GM18498 (cell line): Measurements from ENCODE around the gene PPM1M.

ENCODE experiments used
- ATAC-seq: cut with Tn5 transposase; IDR thresholded peaks from one replicate; pipeline ENCODE4 v1.9.1; 2021; ENCODE audit warnings: mild to moderate bottlenecking, moderate library complexity; ENCODE audit not compliant: unreplicated experiment

The PPM1M gene, protein sequence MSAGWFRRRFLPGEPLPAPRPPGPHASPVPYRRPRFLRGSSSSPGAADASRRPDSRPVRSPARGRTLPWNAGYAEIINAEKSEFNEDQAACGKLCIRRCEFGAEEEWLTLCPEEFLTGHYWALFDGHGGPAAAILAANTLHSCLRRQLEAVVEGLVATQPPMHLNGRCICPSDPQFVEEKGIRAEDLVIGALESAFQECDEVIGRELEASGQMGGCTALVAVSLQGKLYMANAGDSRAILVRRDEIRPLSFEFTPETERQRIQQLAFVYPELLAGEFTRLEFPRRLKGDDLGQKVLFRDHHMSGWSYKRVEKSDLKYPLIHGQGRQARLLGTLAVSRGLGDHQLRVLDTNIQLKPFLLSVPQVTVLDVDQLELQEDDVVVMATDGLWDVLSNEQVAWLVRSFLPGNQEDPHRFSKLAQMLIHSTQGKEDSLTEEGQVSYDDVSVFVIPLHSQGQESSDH

DNA sequence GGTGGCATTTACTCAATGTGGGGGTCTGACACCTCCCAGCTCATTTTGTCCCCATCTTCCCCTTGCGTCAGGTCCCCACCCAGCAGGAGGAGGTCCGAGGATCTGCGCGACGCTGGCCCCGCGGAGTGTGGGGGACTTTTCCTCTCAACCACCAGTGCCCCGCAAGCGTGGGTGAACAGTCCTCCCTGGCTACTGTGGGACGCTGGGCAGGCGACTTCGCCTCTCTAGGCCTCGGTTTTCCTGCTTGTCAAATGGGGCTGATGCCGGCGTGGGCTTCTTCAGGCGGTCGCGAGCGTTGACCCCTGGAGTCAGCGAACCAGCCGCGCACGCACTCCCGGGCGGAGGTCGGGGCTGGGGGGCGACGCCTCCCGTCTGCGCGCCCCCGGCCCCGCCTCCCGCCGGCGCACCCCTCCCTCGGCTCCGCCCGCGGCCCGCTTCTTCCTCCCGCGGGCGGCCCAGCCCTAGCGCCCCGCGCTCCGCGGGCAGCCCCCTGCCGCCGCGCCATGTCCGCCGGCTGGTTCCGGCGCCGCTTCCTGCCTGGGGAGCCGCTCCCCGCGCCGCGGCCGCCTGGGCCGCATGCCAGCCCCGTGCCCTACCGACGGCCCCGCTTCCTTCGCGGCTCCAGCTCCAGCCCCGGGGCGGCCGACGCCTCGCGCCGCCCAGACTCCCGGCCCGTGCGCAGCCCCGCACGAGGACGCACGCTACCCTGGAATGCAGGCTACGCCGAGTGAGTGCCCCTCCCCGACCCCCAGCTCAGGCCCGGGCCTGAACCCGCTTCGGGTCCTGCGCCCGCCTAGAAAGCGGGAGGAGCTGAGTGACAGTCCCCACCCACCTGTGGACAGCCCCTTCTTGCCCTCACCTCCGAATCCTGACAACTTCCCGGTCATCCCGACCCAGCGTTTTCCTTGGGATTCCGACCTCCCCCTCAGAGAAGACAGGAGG, at the start of gene PPM1M:
TSS of gene PPM1M (plus strand) at position 438 of the 942 bp plus-strand sequence. CDS start at position 504, 66 bp downstream.
- peak; percentile 52 for ATAC-seq

DNA sequence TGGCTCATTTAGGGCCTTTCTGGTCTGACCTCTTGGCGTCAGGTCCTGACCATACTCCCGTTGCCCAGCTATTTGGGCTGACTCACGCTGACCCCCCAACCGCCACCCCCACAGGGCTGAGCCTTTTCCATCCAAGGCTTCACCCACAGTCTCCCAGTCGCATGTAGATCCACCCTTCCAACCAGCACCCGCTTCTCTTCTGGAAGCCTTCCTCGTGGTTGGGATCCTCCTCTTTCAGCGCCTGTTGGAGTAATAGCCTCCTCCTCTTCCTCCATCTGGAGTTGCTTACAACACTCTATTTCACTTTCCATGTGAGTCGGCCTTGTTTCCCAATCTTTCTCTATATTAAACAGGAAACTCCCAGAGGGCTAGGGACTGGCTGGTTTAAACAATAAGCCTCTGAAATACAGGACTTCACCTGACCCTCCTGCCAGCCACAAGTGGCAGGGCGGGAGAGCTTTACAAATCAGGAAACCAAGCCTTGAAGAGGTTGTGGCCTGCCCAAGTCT, 49.7 kb upstream of the PPM1M start:
- no peak for ATAC-seq

DNA sequence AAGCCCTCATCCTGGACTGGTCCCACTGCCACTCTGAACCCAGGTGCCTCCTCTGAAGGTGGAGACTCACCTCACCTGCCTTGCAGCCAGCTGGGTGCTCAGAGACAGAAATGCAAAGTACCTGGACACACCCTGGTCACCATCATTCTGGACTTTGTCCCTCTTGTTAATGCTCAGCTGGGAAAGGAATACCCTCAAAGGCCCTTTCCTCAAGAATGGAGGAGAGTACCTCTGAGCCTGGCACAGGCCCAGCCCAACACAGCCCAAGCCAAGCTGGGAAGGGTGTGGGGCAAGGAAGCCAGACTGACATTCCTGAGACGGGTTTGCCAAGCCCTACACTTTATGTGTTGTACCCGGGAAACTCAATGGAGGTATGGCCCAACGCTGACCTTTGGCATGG, 48.6 kb upstream of the PPM1M start:
- ATAC-seq, result no peak

DNA sequence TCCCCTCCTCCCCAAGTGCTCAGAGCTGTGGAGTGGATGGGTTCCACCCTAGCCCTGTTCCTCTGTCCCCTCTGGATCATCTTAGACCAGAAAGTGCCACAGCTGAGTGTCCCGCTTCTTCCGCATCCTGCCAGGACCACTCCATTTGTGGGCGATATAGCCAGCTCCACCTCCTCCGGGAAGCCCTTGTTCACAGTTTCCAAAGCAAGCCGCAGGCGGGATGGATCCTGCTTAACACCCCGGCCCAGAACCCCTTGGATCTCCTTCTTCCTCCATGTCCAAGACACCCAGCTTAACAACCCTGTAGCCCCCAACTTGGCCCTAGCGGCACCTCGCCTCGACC, 48.1 kb upstream of the PPM1M start:
- ATAC-seq, result no peak

DNA sequence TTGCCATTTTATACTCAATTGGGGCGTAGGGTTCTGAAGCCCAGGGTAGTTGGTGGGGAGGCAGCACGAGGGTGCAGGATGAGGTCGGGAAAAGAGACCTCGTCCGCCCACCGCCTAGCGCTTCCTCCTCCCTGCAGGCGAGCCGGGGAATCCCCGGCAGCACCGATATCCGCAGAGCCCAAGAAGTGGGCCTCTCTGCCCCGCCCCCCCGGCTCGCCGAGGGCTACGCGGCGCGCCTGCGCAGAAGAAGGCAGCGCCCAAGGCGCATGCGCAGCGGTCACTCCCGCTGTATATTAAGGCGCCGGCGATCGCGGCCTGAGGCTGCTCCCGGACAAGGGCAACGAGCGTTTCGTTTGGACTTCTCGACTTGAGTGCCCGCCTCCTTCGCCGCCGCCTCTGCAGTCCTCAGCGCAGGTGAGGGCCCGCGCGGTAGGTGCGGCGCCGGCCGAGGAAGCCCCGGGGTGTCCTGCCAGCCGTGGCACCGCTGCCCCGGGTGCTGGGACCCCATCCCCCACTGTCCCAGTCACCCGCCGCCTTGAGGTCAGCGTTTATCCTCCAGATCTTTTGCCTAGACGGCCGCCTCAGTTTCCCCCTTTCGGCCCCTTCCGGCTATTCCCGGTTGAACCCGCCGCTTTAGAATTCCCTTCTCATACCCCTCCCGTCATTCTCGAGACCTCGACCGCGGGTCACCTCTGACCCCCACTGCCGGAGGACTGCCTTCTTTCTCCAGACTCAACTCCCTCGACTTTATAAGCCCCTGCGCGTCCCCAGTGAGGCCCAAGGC, 47.5 kb upstream of the PPM1M start, which contains the start of gene ALAS1:
TSS of gene ALAS1 (plus strand) at position 319 of the 784 bp plus-strand sequence. CDS start 1,082 bp downstream, outside the sequence.
- ATAC-seq, result peak; percentile 79

DNA sequence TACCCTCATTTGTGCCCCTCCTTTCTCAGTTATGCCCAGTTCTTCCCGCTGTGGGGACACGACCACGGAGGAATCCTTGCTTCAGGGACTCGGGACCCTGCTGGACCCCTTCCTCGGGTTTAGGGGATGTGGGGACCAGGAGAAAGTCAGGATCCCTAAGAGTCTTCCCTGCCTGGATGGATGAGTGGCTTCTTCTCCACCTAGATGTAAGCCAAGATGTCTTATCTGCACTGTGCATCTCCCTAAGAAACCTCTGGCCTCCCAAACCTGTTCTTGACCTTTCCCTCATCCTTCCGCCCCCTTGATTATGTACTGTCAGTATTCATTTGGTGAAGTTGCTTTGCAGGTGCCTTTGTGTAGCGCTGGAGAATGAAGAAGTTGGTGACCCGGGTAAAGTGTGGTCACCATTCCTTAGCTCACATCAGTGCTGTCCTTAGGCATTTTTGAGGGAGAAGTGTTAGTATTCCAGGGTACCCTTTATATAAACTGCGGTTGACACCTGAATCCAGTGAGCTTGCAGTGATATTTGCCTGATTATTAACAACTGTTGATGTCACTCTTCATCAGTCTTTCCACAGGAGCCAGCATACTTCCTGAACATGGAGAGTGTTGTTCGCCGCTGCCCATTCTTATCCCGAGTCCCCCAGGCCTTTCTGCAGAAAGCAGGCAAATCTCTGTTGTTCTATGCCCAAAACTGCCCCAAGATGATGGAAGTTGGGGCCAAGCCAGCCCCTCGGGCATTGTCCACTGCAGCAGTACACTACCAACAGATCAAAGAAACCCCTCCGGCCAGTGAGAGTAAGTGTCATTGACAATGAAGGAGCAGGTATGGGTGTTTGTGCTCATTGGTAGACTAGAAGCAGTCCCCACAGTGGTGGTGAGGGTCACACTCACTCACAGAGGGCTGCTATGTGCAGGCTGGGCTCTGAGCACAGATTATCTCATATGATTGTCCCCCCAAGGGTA, 46.6 kb upstream of the PPM1M start:
- ATAC-seq, result no peak

DNA sequence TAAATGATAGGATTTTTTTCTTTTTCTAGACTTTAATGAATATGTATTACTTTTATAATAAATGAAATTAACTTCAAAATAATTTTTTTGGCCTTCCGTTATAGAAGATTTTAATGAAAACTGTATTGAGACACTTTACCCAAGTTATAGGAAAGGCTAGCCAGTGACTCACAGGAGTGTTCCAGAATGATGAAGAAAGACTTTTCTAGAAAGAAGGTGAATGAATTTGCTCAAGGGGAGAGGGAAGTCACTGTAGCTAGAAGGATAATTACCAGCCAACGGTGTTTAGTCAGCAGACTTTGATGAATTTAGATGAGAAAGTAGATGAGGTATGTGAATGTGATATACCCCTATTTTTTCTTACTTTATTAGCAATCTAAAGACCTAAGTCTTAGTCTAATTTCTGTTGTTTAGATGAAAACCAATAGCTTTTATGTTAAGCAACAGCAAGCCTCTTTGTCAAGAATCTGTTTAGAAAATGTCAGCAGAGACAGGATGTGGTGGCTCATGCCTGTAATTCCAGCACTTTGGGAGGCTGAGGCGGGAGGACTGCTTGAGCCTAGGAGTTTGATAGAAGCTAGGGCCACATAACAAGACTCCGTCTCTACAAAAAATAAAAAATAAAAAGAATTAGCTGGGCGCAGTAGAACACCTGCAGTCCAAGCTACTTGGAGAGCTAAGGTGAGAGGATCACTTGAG, 44.4 kb upstream of the PPM1M start:
- no peak for ATAC-seq

DNA sequence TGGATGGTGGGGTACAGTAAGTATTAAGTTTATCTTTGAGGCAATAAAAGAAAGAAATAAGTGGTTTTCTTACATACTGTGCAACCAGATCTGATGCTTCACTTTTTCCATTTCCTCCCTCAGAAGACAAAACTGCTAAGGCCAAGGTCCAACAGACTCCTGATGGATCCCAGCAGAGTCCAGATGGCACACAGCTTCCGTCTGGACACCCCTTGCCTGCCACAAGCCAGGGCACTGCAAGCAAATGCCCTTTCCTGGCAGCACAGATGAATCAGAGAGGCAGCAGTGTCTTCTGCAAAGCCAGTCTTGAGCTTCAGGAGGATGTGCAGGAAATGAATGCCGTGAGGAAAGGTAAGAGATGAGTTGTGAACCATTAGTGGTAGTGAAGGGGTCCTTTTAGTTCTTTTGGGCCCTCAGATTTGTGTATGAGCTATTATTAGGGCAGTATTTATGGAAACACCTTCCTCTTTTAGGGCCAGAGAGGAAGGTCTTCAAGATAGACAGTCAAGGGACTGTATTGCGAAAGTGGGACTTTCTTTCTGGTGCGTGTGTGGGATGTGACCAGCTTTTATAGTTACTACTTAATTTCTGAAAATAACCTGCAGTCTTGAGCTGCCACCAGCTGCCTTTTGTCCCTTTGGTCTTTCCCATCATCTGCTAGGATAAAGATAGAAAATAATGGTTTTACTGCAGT, 43.0 kb upstream of the PPM1M start:
- ATAC-seq, result no peak

DNA sequence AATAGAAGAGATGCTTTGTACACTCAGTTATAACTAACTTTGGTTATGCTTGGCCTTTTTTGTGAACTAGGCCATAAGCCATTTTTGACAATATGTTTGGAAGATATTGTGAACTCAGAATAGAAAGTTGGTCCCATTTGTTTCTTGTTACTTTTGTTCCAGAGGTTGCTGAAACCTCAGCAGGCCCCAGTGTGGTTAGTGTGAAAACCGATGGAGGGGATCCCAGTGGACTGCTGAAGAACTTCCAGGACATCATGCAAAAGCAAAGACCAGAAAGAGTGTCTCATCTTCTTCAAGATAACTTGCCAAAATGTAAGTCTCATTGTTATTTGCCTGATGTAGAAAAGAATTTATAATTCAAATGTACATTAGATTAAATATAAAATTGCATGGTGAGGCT, 41.9 kb upstream of the PPM1M start:
- ATAC-seq, result no peak

DNA sequence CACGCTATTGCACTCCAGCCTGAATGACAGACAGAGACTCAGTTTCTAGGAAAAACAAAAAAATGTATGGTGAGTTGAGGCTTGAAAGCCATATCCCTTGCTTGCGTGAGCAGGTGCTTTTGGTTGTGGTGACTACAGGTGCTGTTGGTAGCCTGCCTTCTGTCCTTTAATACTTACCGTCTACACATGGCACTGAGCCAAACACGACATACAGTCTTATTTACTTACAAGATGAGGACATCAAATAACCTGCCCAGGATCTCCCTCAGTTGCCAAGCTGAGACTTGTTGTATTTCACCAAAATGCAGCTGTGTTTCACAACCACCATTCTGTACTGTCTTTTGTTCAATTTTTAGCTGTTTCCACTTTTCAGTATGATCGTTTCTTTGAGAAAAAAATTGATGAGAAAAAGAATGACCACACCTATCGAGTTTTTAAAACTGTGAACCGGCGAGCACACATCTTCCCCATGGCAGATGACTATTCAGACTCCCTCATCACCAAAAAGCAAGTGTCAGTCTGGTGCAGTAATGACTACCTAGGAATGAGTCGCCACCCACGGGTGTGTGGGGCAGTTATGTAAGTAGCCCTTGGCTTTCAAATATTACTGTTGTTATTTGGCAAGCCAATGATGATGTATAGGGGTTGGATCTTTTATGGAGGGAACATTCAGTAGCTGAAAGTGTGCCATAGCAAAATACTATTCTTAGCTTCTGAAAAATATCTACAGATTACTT, 41.1 kb upstream of the PPM1M start:
- no peak for ATAC-seq

DNA sequence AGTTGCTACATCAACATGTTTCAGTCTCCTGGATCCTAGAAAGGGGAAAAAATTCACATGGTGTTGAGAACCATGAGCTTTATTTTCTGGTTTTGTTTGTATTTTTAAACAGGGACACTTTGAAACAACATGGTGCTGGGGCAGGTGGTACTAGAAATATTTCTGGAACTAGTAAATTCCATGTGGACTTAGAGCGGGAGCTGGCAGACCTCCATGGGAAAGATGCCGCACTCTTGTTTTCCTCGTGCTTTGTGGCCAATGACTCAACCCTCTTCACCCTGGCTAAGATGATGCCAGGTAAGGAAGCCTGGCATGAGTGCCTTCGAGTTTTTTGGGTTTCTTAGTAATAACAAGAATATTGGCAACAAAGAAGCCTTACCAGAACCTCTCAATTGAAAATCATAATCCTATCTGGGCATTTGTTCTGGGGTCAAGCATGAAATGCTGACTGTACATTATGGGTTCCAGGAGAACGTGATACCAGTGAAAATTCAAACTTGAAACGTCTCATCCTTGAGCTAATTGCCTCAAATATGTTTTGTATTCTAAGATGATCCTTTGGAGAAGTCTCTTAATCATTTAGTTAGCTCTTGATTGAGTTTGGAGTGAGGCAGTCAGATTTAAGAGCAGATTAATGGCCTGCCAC, 39.7 kb upstream of the PPM1M start:
- no peak for ATAC-seq

DNA sequence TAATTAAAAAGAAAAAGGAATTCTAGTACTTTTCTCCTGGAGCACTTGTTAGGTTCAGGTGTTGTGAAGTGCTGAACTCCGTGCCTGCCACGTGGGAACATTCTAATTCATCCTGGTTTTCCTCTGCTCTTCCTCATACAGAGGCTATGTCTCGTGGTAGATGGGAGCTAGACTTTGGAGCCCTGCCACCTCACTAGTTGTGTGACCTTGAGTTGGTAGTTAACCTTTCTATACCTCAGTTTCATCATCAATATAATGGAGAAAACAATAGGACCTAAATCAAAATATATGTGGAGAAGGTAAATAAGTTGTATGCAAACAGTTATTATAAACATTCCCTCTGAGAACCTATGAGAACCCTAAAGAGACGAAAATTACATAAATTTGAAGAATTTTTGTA, 37.0 kb upstream of the PPM1M start:
- ATAC-seq, result no peak

DNA sequence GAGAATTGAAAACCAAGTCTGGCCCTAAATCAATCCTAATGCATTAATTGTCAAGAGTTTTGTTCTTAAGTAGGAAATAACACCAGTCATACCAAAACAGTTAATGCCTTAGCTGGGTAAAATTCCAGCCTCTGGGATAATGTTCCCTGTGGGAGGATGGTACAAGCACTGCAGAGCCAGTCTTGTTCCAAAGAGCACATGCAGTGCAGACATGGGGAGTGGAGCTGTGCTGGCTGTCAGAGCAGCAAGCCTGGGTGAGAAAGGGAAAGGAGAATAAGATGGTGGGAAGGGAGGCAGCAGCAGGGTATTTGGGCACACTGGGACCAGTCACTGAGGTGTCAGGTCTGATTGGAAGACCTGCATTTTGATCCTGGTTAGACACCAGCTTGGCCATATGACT, 35.5 kb upstream of the PPM1M start:
- ATAC-seq, result no peak

DNA sequence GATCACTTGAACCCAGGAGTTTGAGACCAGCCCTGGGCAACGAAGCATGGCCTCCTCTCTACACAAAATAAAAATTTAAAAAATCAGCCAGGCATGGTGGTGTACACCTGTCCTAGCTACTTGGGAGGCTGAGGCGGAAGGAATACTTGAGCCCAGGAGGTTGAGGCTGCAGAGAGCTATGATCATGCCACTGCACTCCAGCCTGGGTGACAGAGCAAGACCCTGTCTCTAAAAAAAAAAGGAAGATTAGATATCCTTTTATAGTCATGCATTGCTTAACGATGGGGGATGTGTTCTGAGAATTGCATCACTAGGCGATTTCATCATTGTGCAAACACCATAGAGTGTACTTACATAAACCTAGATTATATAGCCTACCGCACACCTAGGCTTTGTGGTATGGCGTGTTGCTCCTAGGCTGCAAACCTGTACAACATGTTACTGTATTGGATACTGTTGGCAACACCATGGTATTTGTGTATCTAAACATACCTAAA, 35.0 kb upstream of the PPM1M start:
- ATAC-seq, result no peak

DNA sequence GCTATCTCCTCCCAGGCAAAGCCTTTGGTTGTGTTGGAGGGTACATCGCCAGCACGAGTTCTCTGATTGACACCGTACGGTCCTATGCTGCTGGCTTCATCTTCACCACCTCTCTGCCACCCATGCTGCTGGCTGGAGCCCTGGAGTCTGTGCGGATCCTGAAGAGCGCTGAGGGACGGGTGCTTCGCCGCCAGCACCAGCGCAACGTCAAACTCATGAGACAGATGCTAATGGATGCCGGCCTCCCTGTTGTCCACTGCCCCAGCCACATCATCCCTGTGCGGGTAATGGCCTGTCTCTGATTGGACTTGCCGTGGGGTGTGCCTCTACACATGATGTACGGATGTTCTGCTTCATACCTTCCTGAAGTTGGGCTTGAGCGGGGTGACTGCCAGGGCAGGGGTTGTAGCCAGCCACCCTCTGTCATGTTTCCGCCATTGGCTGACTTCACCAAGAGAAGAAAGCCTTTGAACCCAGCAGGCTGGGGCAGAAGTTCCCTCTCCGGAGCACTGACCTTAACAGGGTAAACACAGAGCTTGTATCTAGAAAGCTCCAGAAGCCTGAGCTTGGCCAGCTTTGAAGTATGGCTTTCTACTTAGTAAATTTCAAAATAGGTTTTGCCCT, 34.2 kb upstream of the PPM1M start:
- no peak for ATAC-seq

DNA sequence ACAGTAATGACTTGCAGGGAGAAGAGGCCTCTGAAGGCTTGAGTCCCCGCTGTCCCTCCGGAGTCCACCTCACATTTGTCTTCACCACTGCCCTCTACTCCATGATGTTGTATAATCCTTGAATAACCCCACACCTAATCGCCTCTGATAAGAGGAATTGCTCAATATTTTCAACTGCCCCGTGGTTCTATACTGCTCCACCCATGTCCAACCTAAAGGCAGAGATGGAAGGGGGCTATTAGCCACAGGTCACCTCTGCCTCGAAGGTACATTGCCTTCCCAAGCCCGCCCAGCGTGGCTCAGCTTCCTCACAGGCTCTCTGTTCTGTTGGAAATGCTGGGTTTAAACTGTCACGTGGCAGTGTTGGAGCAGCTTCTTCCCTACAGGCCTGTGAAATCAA, 32.6 kb upstream of the PPM1M start:
- no peak for ATAC-seq

DNA sequence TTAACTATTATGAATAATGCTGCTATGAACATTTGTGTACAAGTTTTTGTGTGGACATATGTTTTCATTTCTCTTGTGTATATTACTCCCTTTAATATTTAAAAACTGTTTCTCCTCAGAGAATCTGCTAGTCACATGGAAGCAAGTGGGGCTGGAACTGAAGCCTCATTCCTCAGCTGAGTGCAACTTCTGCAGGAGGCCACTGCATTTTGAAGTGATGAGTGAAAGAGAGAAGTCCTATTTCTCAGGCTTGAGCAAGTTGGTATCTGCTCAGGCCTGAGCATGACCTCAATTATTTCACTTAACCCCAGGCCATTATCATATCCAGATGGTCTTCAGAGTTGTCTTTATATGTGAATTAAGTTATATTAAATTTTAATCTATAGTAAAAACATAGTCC, 31.7 kb upstream of the PPM1M start:
- ATAC-seq, result no peak
